Measurements from ENCODE around the gene TXNL4B. TPM values are rescaled to one million over a fixed set of nuclear protein-coding genes. Genes with fewer than 3 reads are reported as not detected.

TXNL4B gene
- total and polyA plus RNA-seq, 10 of the 15 experiments (the other 5 are each of a cell fraction or from before 2014, with no cell fraction given): 11.1 to 24.0 (median 15.9) TPM

GRCh38 chr16:72099377-72099818 is 6.0 kb upstream of the TXNL4B start:
- H3K27ac ChIP-seq (ENCODE audit: control insufficient read depth, insufficient read depth): no peak overlapping the region
- intact Hi-C loops (cut with micrococcal nuclease; ENCODE audit: unreplicated experiment) (loop anchor here (1.0 to 10.0 kb wide), 3 partner anchors 33 to 635 kb away; partner anchors contain the start of genes IST1 and ZNF23), in situ Hi-C loops (cut with MboI) (no loop called here)
- H3K9me3 ChIP-seq (replicated peaks; ENCODE audit: control insufficient read depth, insufficient read depth, low read length): no peaks in the 10 kb centered on the region
- 67% methylated on average over 12 of the region's 12 CpGs for WGBS (ENCODE audit: insufficient coverage, insufficient replicate concordance, low lambda C conversion rate, missing lambda C conversion rate)
- no peak overlapping the region for H3K9ac ChIP-seq (ENCODE audit: control insufficient read depth, insufficient read depth, low read length)
- no peaks in the 10 kb centered on the region for H4K20me1 ChIP-seq (ENCODE audit: control insufficient read depth, insufficient read depth)
- peaks cover 37 to 39% of the 10 kb centered on the region in 2 experiments for H3K36me3 ChIP-seq (ENCODE audit: control insufficient read depth in 2 of 2, insufficient read depth in 2 of 2, low read length in 1 of 2)
- DNase-seq (ENCODE audit: low read depth, low spot score): peak; percentile 13
- no peak overlapping the region for H3K4me3 ChIP-seq
- no TSS peak for BruUV-seq (replicated peaks)
- TF ChIP-seq MYC (IDR thresholded peaks at IDR 0.05; ENCODE audit: insufficient read depth, insufficient read length, insufficient replicate concordance, low read length, severe bottlenecking) (no peak), CTCF (IDR thresholded peaks at IDR 0.05 in 2 of 3, conservative IDR thresholded peaks at IDR 0.05 in 1 of 3; ENCODE audit: control insufficient read depth in 2 of 3, extremely low read depth in 1 of 3, insufficient read depth in 1 of 3, low read depth in 3 of 3, low read length in 3 of 3) (peak; percentile 58 to 73 (median 64)), RAD21 (IDR thresholded peaks at IDR 0.05; ENCODE audit: insufficient read depth, low read depth, low read length) (peak; percentile 67), SMC3 (IDR thresholded peaks at IDR 0.05; ENCODE audit: borderline replicate concordance, low read length) (peak; percentile 50; the same call in 1 of the 2 replicates), PKNOX1 (IDR thresholded peaks at IDR 0.05) (peak; percentile 95), PBX3 (IDR thresholded peaks at IDR 0.05; ENCODE audit: insufficient replicate concordance, low read depth, low read length) (peak; percentile 88)
- peak; percentile 96 for ATAC-seq
- no peak overlapping the region for H2AFZ ChIP-seq (ENCODE audit: control insufficient read depth, low read depth, low read length)
- ChIA-PET CTCF (interaction anchor here (0.7 to 1.4 kb wide), 7 partner anchors 8 to 217 kb away, joined by 3 to 7 read pairs (median 4); no protein-coding TSS in a partner anchor), RAD21 (ENCODE audit: unreplicated experiment) (no interaction called here), SMC1A (ENCODE audit: uncharacterized antibody, unreplicated experiment) (interaction anchor here (1.0 to 1.1 kb wide), 2 partner anchors 14 to 45 kb away, joined by 3 to 4 read pairs; partner anchors contain the start of gene HP), POLR2A (no interaction called here)
- H3K27me3 ChIP-seq (replicated peaks in 1 of 2; ENCODE audit: control insufficient read depth in 2 of 2, insufficient read depth in 2 of 2, low read length in 1 of 2): no peaks in the 10 kb centered on the region
- H3K4me2 ChIP-seq (ENCODE audit: control insufficient read depth, insufficient read depth): no peak overlapping the region
- peaks cover 3% of the 10 kb centered on the region for H3K4me1 ChIP-seq (ENCODE audit: control insufficient read depth, insufficient read depth, low read length)
- peak; percentile 97 for FAIRE-seq
- H3K79me2 ChIP-seq (ENCODE audit: control insufficient read depth, insufficient read depth, low read length): peaks cover 18% of the 10 kb centered on the region
